H1 (cell line): ENCODE measurements around the gene S1PR3. TPM values are rescaled to one million over a fixed set of nuclear protein-coding genes. Genes with fewer than 3 reads are reported as not detected.
"Not testable (repeated sequence)": the region's sequence is repeated elsewhere in the genome, so short reads cannot be mapped to it uniquely, and the experiment has no call there.

ENCODE experiments used
- CTCF ChIA-PET: fragments of 300-600 bp; sonication (Branson Sonifier 250); formaldehyde crosslinking; loops from one replicate; lab custom pipeline; 2021; ENCODE audit not compliant: partially characterized antibody; lab: Charles Lee
- POLR2A ChIA-PET: fragments of 300-600 bp; sonication (Branson Sonifier 250); formaldehyde crosslinking; loops from one replicate; lab custom pipeline; 2021; ENCODE audit warnings: inconsistent platforms; ENCODE audit not compliant: partially characterized antibody; lab: Charles Lee
- DNase-seq, 2 experiments: peaks; one replicate each; pipeline versions ENCODE4 v3.0.0 to v3.0.0-alpha.2; 2010 to 2022; ENCODE audit warnings: low spot score in 2 of 2, low read depth in 1 of 2, mixed read lengths in 1 of 2
- FAIRE-seq: peaks from 2 replicates; lab custom pipeline; 2011; peaks lifted over from hg19 to GRCh38; lab: Jason Lieb, UNC
- H2AFZ ChIP-seq: 2 replicates; pipeline ENCODE4 v1.8.1; 2012; ENCODE audit warnings: low read length, inconsistent platforms
- H2AK5ac ChIP-seq: 2 replicates; pipeline ENCODE4 v1.6.1; 2013; ENCODE audit warnings: low read depth, low read length
- H2BK120ac ChIP-seq: replicated peaks from 2 replicates; pipeline ENCODE3; 2013; ENCODE audit warnings: low read depth, low read length, inconsistent platforms
- H2BK12ac ChIP-seq: 2 replicates; pipeline ENCODE4 v1.6.1; 2013; ENCODE audit warnings: low read depth, low read length
- H2BK15ac ChIP-seq: 2 replicates; pipeline ENCODE4 v1.6.1; 2013; ENCODE audit warnings: low read length
- H2BK20ac ChIP-seq: 2 replicates; pipeline ENCODE4 v1.6.1; 2013; ENCODE audit warnings: low read length
- H2BK5ac ChIP-seq: 2 replicates; pipeline ENCODE4 v1.6.1; 2013; ENCODE audit warnings: low read depth, low read length
- H3K14ac ChIP-seq: 2 replicates; pipeline ENCODE4 v1.6.1; 2013; ENCODE audit warnings: inconsistent platforms; ENCODE audit not compliant: insufficient read length
- H3K18ac ChIP-seq: 2 replicates; pipeline ENCODE4 v1.6.1; 2013; ENCODE audit warnings: low read length; ENCODE audit errors: extremely low read depth
- H3K23ac ChIP-seq: 2 replicates; pipeline ENCODE4 v1.6.1; 2013; ENCODE audit warnings: inconsistent platforms; ENCODE audit not compliant: insufficient read length
- H3K23me2 ChIP-seq: 2 replicates; pipeline ENCODE4 v1.6.1; 2013; ENCODE audit warnings: low read depth, low read length
- H3K27ac ChIP-seq: 2 replicates; pipeline ENCODE4 v1.6.1; 2011; ENCODE audit warnings: low read depth, low read length, inconsistent platforms
- H3K27me3 ChIP-seq, 4 experiments: replicated peaks in 1 of 4; 1 replicate in 1 of 4; 2 replicates in 3 of 4; pipeline versions ENCODE4 v1.6.1 to v1.8.1; 2011 to 2013; ENCODE audit warnings: low read length in 3 of 4, mild to moderate bottlenecking in 3 of 4, inconsistent platforms in 2 of 4, mixed read lengths in 2 of 4, moderate library complexity in 1 of 4; ENCODE audit not compliant: control insufficient read depth in 3 of 4, insufficient read depth in 3 of 4; ENCODE audit errors: extremely low read depth in 1 of 4
- H3K36me3 ChIP-seq, 4 experiments: 2 replicates each; pipeline versions ENCODE4 v1.6.1 to v1.8.1; 2011 to 2013; ENCODE audit warnings: mild to moderate bottlenecking in 4 of 4, low read length in 3 of 4, moderate library complexity in 2 of 4, control low read depth in 1 of 4, inconsistent platforms in 1 of 4; ENCODE audit not compliant: insufficient read depth in 4 of 4, control insufficient read depth in 2 of 4
- H3K4ac ChIP-seq: replicated peaks from 2 replicates; pipeline ENCODE3; 2013; ENCODE audit warnings: low read length, low read depth, mixed read lengths, inconsistent platforms; ENCODE audit not compliant: insufficient read length
- H3K4me1 ChIP-seq, 4 experiments: replicated peaks in 1 of 4; 1 replicate in 1 of 4; 2 replicates in 3 of 4; pipeline versions ENCODE4 v1.6.1 to v1.8.1; 2011 to 2013; ENCODE audit warnings: low read length in 3 of 4, inconsistent platforms in 2 of 4, mixed read lengths in 1 of 4; ENCODE audit not compliant: insufficient read depth in 4 of 4, control insufficient read depth in 3 of 4
- H3K4me2 ChIP-seq, 2 experiments: 2 replicates each; pipeline versions ENCODE4 v1.6.1 to v1.8.1; 2011 to 2013; ENCODE audit warnings: low read depth in 2 of 2, low read length in 2 of 2, control low read depth in 1 of 2, inconsistent platforms in 1 of 2, mild to moderate bottlenecking in 1 of 2; ENCODE audit not compliant: insufficient read depth in 1 of 2
- H3K4me3 ChIP-seq, 4 experiments: fragments of 200-600, 300-600 bp in 1 of 4; sonication (generic), shearing (Covaris generic), sonication (Bioruptor Twin) in 1 of 4; 2 replicates each; pipeline versions ENCODE4 v1.5.1 to v1.8.1; 2011 to 2016; ENCODE audit warnings: low read length in 4 of 4, low read depth in 3 of 4, control low read depth in 2 of 4, inconsistent platforms in 2 of 4, mild to moderate bottlenecking in 2 of 4, mixed read lengths in 1 of 4, moderate library complexity in 1 of 4; ENCODE audit not compliant: insufficient read depth in 2 of 4; ENCODE audit errors: extremely low read depth in 1 of 4
- H3K56ac ChIP-seq: replicated peaks from 2 replicates; pipeline ENCODE3; 2013; ENCODE audit warnings: low read depth, mild to moderate bottlenecking, mixed read lengths, low read length, inconsistent platforms; ENCODE audit not compliant: insufficient read length
- H3K79me1 ChIP-seq: 2 replicates; pipeline ENCODE4 v1.6.1; 2013; ENCODE audit warnings: low read depth, low read length, control low read depth
- H3K79me2 ChIP-seq, 2 experiments: 2 replicates each; pipeline versions ENCODE4 v1.6.1 to v1.8.1; 2012 to 2013; ENCODE audit warnings: low read length in 2 of 2, mild to moderate bottlenecking in 2 of 2, inconsistent platforms in 1 of 2; ENCODE audit not compliant: insufficient read depth in 2 of 2, control insufficient read depth in 1 of 2
- H3K9ac ChIP-seq, 4 experiments: replicated peaks in 1 of 4; 1 replicate in 1 of 4; 2 replicates in 3 of 4; pipeline versions ENCODE4 v1.6.1 to v1.8.1; 2011 to 2013; ENCODE audit warnings: low read depth in 3 of 4, low read length in 3 of 4, control low read depth in 2 of 4, mild to moderate bottlenecking in 2 of 4, moderate library complexity in 2 of 4, inconsistent platforms in 1 of 4; ENCODE audit errors: extremely low read depth in 1 of 4
- H3K9me3 ChIP-seq, 2 experiments: 2 replicates each; pipeline versions ENCODE4 v1.6.1 to v1.8.1; 2012 to 2013; ENCODE audit warnings: mild to moderate bottlenecking in 2 of 2, moderate library complexity in 2 of 2, control low read depth in 1 of 2, inconsistent platforms in 1 of 2, low read depth in 1 of 2, low read length in 1 of 2, mixed read lengths in 1 of 2; ENCODE audit not compliant: insufficient read depth in 2 of 2
- H4K20me1 ChIP-seq, 2 experiments: replicated peaks in 1 of 2; 2 replicates each; pipeline versions ENCODE3 to v1.8.1; 2011 to 2013; ENCODE audit warnings: inconsistent platforms in 2 of 2, low read length in 2 of 2, mild to moderate bottlenecking in 1 of 2; ENCODE audit not compliant: insufficient read depth in 2 of 2, control insufficient read depth in 1 of 2
- H4K5ac ChIP-seq: 2 replicates; pipeline ENCODE4 v1.6.1; 2013; ENCODE audit warnings: low read length, low read depth, mixed read lengths, inconsistent platforms; ENCODE audit not compliant: insufficient read length
- H4K8ac ChIP-seq: 2 replicates; pipeline ENCODE4 v1.8.0; 2013; ENCODE audit warnings: mild to moderate bottlenecking, moderate library complexity, low read length, inconsistent platforms; ENCODE audit not compliant: insufficient read depth; ENCODE audit errors: extremely low read depth
- H4K91ac ChIP-seq: replicated peaks from 2 replicates; pipeline ENCODE3; 2013; ENCODE audit warnings: low read length, mixed read lengths, inconsistent platforms; ENCODE audit not compliant: insufficient read length
- WGBS, 2 experiments: shearing (Covaris generic) in 1 of 2; methylation state at CpG; one replicate each; pipeline versions ENCODE4 v1.1.6 to v1.1.7; 2013 to 2015; ENCODE audit warnings: low lambda C conversion rate in 2 of 2, mixed read lengths in 2 of 2, inconsistent platforms in 1 of 2, low coverage in 1 of 2, missing lambda C conversion rate in 1 of 2; ENCODE audit not compliant: insufficient replicate concordance in 2 of 2, insufficient coverage in 1 of 2, insufficient read length in 1 of 2; ENCODE audit errors: extremely low coverage in 1 of 2, missing lambda C conversion rate in 1 of 2; 5-methylcytosine and 5-hydroxymethylcytosine counted together
- polyA plus RNA-seq, 7 experiments: library from polyadenylated mRNA; depleted of rRNA in 3 of 7; stranded (reverse) in 5 of 7; unstranded in 2 of 7; fragments of >200 nt in 5 of 7; fragments of 200-250 nt in 2 of 7; gene quantifications; 1 replicate in 5 of 7; 2 replicates in 1 of 7; 4 replicates in 1 of 7; pipeline versions ENCODE4 v1.2.1 to v1.2.3, GENCODE V29; 2011 to 2013; ENCODE audit warnings: missing spikeins in 2 of 7, mixed read lengths in 2 of 7
- total RNA-seq: library from RNA; stranded (reverse); fragmentation: NEBNext Ultra II Directional; extraction: Animal tissue kit (Norgen Biotek cat#: 25700); gene quantifications from 2 replicates; pipeline ENCODE4 v1.2.1, GENCODE V29; 2021

The S1PR3 gene
- total and polyA plus RNA-seq, 2 of the 8 experiments (the other 6 are each of a cell fraction or from before 2014, with no cell fraction given): 3.7 to 6.4 TPM

DNA sequence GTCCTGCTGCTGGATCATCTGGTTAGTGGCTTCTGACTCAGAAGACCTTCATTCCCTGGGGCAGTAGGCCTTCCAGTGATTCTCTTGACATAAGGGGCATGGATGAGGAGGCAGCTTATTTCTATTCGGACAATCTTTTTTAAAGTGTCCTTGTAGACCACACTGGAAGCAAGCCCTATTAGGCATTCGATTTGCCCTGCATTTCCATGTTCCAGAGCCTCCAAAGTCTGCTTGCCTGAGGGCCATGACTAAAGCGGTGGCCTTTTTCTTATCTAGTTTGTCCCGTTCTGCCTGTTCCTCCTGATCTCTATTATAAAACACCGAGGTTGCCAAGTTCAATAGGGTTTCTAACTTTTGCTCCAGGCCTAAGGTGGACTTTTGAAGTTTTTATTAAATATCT lies 49.7 kb upstream of the S1PR3 start:
- H3K4me2 ChIP-seq, H2AK5ac ChIP-seq, H3K27ac ChIP-seq, H2BK15ac ChIP-seq, CTCF ChIA-PET, H4K20me1 ChIP-seq, H3K36me3 ChIP-seq, H3K23me2 ChIP-seq, H3K4me1 ChIP-seq, H2AFZ ChIP-seq, H2BK120ac ChIP-seq, H3K27me3 ChIP-seq, POLR2A ChIA-PET, DNase-seq, FAIRE-seq, H2BK20ac ChIP-seq, H3K23ac ChIP-seq, H3K9me3 ChIP-seq, H3K18ac ChIP-seq, H3K4ac ChIP-seq, H3K14ac ChIP-seq, H4K5ac ChIP-seq, H3K79me1 ChIP-seq, H4K91ac ChIP-seq, H3K56ac ChIP-seq, H2BK12ac ChIP-seq, H3K4me3 ChIP-seq, H2BK5ac ChIP-seq, H4K8ac ChIP-seq, H3K79me2 ChIP-seq, H3K9ac ChIP-seq: not testable (repeated sequence)
- WGBS, 2 experiments: 80% methylated on average over 5 of the region's 5 CpGs; no CpG with 5 or more reads in 1 of the 2 experiments
